ENCODE data around the gene SPSB1. TPM values are rescaled to one million over a fixed set of nuclear protein-coding genes. Genes with fewer than 3 reads are reported as not detected.

SPSB1 gene
- total and polyA plus RNA-seq, 10 of the 15 experiments (the other 5 are each of a cell fraction or from before 2014, with no cell fraction given): 0.02 to 2.0 (median 0.90) TPM; not detected in 1

DNA sequence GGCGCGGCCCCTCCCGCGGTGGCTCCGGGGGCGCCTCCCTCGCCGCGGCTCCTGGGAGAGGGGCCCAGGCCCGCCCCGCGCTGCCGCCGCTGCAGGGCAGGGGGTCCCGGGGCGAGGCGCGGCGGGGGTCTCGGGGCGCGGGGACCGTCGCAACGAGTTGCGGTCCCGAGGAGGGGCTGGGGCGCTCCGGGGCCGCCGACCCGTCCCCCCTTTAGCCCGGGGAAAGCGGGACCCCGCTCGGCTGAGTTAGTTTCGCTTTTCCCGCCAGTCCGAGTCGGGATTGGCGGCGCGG lies 493 bp downstream of the SPSB1 start:
- intact Hi-C loops (cut with micrococcal nuclease; ENCODE audit: unreplicated experiment): no loop called here
- Histone ChIP-seq H3K4me2 (ENCODE audit: control insufficient read depth, insufficient read depth) (peak overlapping the region; percentile 58), H3K4me3 (peak overlapping the region; percentile 77), H3K27ac (ENCODE audit: control insufficient read depth, insufficient read depth) (no peak overlapping the region), H3K27me3 (replicated peaks in 1 of 2; ENCODE audit: control insufficient read depth in 2 of 2, insufficient read depth in 2 of 2, low read length in 1 of 2) (peaks cover 3 to 7% of the 10 kb centered on the region in 2 experiments; a peak in 2 of 4 replicates), H3K36me3 (ENCODE audit: control insufficient read depth in 2 of 2, insufficient read depth in 2 of 2, low read length in 1 of 2) (no peaks in the 10 kb centered on the region), H3K79me2 (ENCODE audit: control insufficient read depth, insufficient read depth, low read length) (no peaks in the 10 kb centered on the region), H3K9me3 (replicated peaks; ENCODE audit: control insufficient read depth, insufficient read depth, low read length) (no peaks in the 10 kb centered on the region; the same call in 2 of the 3 replicates), H4K20me1 (ENCODE audit: control insufficient read depth, insufficient read depth) (no peaks in the 10 kb centered on the region), H3K9ac (ENCODE audit: control insufficient read depth, insufficient read depth, low read length) (peak overlapping the region; percentile 21; the same call in 1 of the 2 replicates), H3K4me1 (ENCODE audit: control insufficient read depth, insufficient read depth, low read length) (peaks cover 13% of the 10 kb centered on the region), H2AFZ (ENCODE audit: control insufficient read depth, low read depth, low read length) (peak overlapping the region; percentile 8; the same call in 1 of the 2 replicates)
- ChIA-PET POLR2A (no interaction called here), SMC1A (ENCODE audit: uncharacterized antibody, unreplicated experiment) (no interaction called here), RAD21 (ENCODE audit: unreplicated experiment) (no interaction called here), CTCF (no interaction called here)
- in situ Hi-C loops (cut with MboI): no loop called here
- DNase-seq (ENCODE audit: low read depth, low spot score): no peak
- ATAC-seq: no peak
- WGBS (ENCODE audit: insufficient coverage, insufficient replicate concordance, low lambda C conversion rate, missing lambda C conversion rate): 0% methylated on average over 7 of the region's 43 CpGs
- BruUV-seq (replicated peaks): no TSS peak
- TF ChIP-seq, protein P1, sequence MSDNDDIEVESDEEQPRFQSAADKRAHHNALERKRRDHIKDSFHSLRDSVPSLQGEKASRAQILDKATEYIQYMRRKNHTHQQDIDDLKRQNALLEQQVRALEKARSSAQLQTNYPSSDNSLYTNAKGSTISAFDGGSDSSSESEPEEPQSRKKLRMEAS (IDR thresholded peaks at IDR 0.05; ENCODE audit: low read depth, low read length): no peak
- TF ChIP-seq, protein P2, sequence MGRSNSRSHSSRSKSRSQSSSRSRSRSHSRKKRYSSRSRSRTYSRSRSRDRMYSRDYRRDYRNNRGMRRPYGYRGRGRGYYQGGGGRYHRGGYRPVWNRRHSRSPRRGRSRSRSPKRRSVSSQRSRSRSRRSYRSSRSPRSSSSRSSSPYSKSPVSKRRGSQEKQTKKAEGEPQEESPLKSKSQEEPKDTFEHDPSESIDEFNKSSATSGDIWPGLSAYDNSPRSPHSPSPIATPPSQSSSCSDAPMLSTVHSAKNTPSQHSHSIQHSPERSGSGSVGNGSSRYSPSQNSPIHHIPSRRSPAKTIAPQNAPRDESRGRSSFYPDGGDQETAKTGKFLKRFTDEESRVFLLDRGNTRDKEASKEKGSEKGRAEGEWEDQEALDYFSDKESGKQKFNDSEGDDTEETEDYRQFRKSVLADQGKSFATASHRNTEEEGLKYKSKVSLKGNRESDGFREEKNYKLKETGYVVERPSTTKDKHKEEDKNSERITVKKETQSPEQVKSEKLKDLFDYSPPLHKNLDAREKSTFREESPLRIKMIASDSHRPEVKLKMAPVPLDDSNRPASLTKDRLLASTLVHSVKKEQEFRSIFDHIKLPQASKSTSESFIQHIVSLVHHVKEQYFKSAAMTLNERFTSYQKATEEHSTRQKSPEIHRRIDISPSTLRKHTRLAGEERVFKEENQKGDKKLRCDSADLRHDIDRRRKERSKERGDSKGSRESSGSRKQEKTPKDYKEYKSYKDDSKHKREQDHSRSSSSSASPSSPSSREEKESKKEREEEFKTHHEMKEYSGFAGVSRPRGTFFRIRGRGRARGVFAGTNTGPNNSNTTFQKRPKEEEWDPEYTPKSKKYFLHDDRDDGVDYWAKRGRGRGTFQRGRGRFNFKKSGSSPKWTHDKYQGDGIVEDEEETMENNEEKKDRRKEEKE (IDR thresholded peaks at IDR 0.05): no peak
- TF ChIP-seq PAX5 (IDR thresholded peaks at IDR 0.05; ENCODE audit: borderline replicate concordance, low read depth, low read length) (no peak), ASH2L (IDR thresholded peaks at IDR 0.05; ENCODE audit: borderline replicate concordance, low read depth) (no peak), IKZF1 (conservative IDR thresholded peaks at IDR 0.05) (peak; percentile 35; the same call in 1 of the 2 replicates), ZNF384 (IDR thresholded peaks at IDR 0.05; ENCODE audit: borderline replicate concordance, low read depth, low read length) (no peak)
- FAIRE-seq: no peak

All from GM12878 (cell line).